ENCODE results near the gene KDR. TPM values are rescaled to one million over a fixed set of nuclear protein-coding genes. Genes with fewer than 3 reads are reported as not detected.

KDR gene
- total and polyA plus RNA-seq, 9 of the 15 experiments (the other 6 are each of a cell fraction or from before 2014, with no cell fraction given), result 0.13 TPM; not detected in 8

DNA sequence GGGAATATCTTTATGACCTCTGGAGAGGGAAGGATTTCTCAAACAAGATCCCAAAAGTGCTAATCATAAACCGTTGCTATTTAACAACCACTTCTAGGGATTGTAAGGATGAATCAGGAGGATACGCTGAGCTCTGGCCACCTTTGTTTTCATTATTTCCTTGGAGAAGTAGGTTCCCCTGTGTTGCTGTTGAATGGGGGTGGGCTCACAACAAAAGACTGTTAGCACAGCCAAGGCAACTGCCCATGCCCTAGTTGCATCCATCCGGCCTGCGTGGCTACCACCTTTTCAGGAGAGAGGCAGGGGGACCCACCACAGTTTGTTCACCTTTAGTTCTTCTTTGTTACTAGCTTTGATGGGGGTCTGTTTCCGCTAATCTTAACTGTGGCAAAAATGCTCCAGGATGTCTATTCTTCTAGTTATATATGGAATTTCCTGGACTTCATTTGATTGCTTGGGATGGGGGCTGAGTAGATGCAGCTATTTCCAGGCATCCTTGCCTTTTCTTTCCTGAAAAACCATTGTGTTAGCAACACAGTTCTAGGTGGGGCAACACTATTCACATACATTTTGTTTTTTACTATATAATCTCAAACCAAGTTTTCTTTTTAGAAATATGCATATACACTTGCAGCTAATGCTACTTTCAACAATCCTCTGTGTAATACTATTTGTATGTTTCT is 95.4 kb downstream of the KDR start:
- in situ Hi-C loops (cut with MboI), result no loop called here
- no peak for TF ChIP-seq XRCC5 (IDR thresholded peaks at IDR 0.05; ENCODE audit: low read depth, low read length)
- TF ChIP-seq, protein P1, sequence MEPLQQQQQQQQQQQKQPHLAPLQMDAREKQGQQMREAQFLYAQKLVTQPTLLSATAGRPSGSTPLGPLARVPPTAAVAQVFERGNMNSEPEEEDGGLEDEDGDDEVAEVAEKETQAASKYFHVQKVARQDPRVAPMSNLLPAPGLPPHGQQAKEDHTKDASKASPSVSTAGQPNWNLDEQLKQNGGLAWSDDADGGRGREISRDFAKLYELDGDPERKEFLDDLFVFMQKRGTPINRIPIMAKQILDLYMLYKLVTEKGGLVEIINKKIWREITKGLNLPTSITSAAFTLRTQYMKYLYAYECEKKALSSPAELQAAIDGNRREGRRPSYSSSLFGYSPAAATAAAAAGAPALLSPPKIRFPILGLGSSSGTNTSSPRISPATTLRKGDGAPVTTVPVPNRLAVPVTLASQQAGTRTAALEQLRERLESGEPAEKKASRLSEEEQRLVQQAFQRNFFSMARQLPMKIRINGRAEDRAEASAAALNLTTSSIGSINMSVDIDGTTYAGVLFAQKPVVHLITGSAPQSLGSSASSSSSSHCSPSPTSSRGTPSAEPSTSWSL (CRISPR knock-in tag; IDR thresholded peaks at IDR 0.05; ENCODE audit: borderline replicate concordance), result no peak
- TF ChIP-seq PHB (CRISPR knock-in tag; IDR thresholded peaks at IDR 0.05), result no peak
- TF ChIP-seq, protein P2, sequence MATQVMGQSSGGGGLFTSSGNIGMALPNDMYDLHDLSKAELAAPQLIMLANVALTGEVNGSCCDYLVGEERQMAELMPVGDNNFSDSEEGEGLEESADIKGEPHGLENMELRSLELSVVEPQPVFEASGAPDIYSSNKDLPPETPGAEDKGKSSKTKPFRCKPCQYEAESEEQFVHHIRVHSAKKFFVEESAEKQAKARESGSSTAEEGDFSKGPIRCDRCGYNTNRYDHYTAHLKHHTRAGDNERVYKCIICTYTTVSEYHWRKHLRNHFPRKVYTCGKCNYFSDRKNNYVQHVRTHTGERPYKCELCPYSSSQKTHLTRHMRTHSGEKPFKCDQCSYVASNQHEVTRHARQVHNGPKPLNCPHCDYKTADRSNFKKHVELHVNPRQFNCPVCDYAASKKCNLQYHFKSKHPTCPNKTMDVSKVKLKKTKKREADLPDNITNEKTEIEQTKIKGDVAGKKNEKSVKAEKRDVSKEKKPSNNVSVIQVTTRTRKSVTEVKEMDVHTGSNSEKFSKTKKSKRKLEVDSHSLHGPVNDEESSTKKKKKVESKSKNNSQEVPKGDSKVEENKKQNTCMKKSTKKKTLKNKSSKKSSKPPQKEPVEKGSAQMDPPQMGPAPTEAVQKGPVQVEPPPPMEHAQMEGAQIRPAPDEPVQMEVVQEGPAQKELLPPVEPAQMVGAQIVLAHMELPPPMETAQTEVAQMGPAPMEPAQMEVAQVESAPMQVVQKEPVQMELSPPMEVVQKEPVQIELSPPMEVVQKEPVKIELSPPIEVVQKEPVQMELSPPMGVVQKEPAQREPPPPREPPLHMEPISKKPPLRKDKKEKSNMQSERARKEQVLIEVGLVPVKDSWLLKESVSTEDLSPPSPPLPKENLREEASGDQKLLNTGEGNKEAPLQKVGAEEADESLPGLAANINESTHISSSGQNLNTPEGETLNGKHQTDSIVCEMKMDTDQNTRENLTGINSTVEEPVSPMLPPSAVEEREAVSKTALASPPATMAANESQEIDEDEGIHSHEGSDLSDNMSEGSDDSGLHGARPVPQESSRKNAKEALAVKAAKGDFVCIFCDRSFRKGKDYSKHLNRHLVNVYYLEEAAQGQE (IDR thresholded peaks at IDR 0.05; ENCODE audit: borderline replicate concordance), result no peak
- TF ChIP-seq, protein P2 (CRISPR knock-in tag; IDR thresholded peaks at IDR 0.05; ENCODE audit: low read depth), result no peak
- no peak for TF ChIP-seq HMG20A (CRISPR knock-in tag; conservative IDR thresholded peaks at IDR 0.05)
- no peak for TF ChIP-seq KDM2B (CRISPR knock-in tag; IDR thresholded peaks at IDR 0.05)
- TF ChIP-seq ZNF274 (IDR thresholded peaks at IDR 0.05; ENCODE audit: borderline replicate concordance, low read depth, low read length), result no peak
- TF ChIP-seq, protein P3, sequence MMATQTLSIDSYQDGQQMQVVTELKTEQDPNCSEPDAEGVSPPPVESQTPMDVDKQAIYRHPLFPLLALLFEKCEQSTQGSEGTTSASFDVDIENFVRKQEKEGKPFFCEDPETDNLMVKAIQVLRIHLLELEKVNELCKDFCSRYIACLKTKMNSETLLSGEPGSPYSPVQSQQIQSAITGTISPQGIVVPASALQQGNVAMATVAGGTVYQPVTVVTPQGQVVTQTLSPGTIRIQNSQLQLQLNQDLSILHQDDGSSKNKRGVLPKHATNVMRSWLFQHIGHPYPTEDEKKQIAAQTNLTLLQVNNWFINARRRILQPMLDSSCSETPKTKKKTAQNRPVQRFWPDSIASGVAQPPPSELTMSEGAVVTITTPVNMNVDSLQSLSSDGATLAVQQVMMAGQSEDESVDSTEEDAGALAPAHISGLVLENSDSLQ (IDR thresholded peaks at IDR 0.05), result no peak

More for the DNA sequence above, 95.4 kb downstream of the KDR start:
- H2AFZ ChIP-seq (ENCODE audit: low read depth, low read length), result no peak overlapping the region
- ChIA-PET POLR2A (no interaction called here), CTCF (ENCODE audit: low intra/inter-chr PET ratio) (no interaction called here)
- ATAC-seq (no peak), FAIRE-seq (no peak), DNase-seq (ENCODE audit: extremely low read depth in 1 of 4, low spot score in 3 of 4) (no peak)
- H3K4me1 ChIP-seq (replicated peaks in 1 of 2; ENCODE audit: control insufficient read depth in 2 of 2, insufficient read depth in 2 of 2, low read length in 2 of 2), result peaks cover 0 to 2% of the 10 kb centered on the region in 2 experiments; a peak in 1 of 5 replicates
- H3K79me2 ChIP-seq (ENCODE audit: control insufficient read depth, insufficient read depth, low read length), result no peaks in the 10 kb centered on the region
- no peak overlapping the region for H3K4me3 ChIP-seq
- no peak overlapping the region for H3K9ac ChIP-seq (ENCODE audit: insufficient read depth in 1 of 2, low read depth in 2 of 2, low read length in 2 of 2)
- H3K36me3 ChIP-seq (ENCODE audit: control insufficient read depth, insufficient read depth, low read length), result no peaks in the 10 kb centered on the region
- no peak overlapping the region for H3K27ac ChIP-seq (ENCODE audit: extremely low read depth, low read depth, low read length)
- H3K9me3 ChIP-seq (replicated peaks; ENCODE audit: control insufficient read depth, insufficient read depth, low read depth, low read length), result no peaks in the 10 kb centered on the region
- H3K9me1 ChIP-seq (ENCODE audit: control insufficient read depth, insufficient read depth, low read length), result no peaks in the 10 kb centered on the region
- H3K4me2 ChIP-seq (ENCODE audit: insufficient read depth, low read length), result no peak overlapping the region
- no peaks in the 10 kb centered on the region for H4K20me1 ChIP-seq (replicated peaks; ENCODE audit: control insufficient read depth, insufficient read depth, low read length)
- BruUV-seq (replicated peaks), result no TSS peak
- intact Hi-C loops (cut with micrococcal nuclease), result no loop called here
- 0% methylated on average over 5 of the region's 5 CpGs for WGBS (ENCODE audit: insufficient coverage, low coverage, missing lambda C conversion rate)
- no peaks in the 10 kb centered on the region; a peak in 2 of 5 replicates for H3K27me3 ChIP-seq (ENCODE audit: control insufficient read depth in 2 of 2, insufficient read depth in 2 of 2, low read length in 2 of 2)
